T-helper 17 cell (primary cell): Measurements from ENCODE around the gene CCDC9. TPM values are rescaled to one million over a fixed set of nuclear protein-coding genes. Genes with fewer than 3 reads are reported as not detected.
"Not testable (repeated sequence)": the region's sequence is repeated elsewhere in the genome, so short reads cannot be mapped to it uniquely, and the experiment has no call there.

Experiments used
- ATAC-seq: fragments of 150-1000 bp; cut with Tn5 transposase; 2 replicates; pipeline ENCODE4 v1.10.0; 2021; ENCODE audit warnings: mild to moderate bottlenecking, moderate library complexity
- DNase-seq, 3 donors: peaks; one replicate each; pipeline versions ENCODE4 v3.0.0 to v3.0.0-alpha.2; 2020 to 2021
- H3K9me3 ChIP-seq: one replicate; pipeline ENCODE4 v1.7.0; 2013; ENCODE audit warnings: low read length, mild to moderate bottlenecking; ENCODE audit not compliant: control insufficient read depth, poor library complexity, severe bottlenecking
- H3K27ac Mint-ChIP-seq: one replicate; pipeline ENCODE4 v1.8.0; 2022; ENCODE audit warnings: mild to moderate bottlenecking, moderate library complexity, mixed read lengths
- H3K27me3 Mint-ChIP-seq: one replicate; pipeline ENCODE4 v1.8.0; 2022; ENCODE audit warnings: mixed read lengths
- H3K36me3 Mint-ChIP-seq: one replicate; pipeline ENCODE4 v1.8.0; 2022; ENCODE audit warnings: low read depth, mixed read lengths
- H3K4me1 Mint-ChIP-seq: one replicate; pipeline ENCODE4 v1.8.0; 2022; ENCODE audit warnings: mild to moderate bottlenecking, mixed read lengths
- H3K4me3 Mint-ChIP-seq: one replicate; pipeline ENCODE4 v1.8.0; 2022; ENCODE audit warnings: mild to moderate bottlenecking, moderate library complexity, mixed read lengths
- total RNA-seq, 4 donors: library from RNA in 2 of 4; stranded (reverse) in 2 of 4; gene quantifications; one replicate each; pipeline ENCODE4 v1.2.3 and lab custom pipeline; 2022 to 2026

CCDC9 gene
- total RNA-seq, 2 donors from 2014 or later, result 35.6 to 53.7 TPM

DNA sequence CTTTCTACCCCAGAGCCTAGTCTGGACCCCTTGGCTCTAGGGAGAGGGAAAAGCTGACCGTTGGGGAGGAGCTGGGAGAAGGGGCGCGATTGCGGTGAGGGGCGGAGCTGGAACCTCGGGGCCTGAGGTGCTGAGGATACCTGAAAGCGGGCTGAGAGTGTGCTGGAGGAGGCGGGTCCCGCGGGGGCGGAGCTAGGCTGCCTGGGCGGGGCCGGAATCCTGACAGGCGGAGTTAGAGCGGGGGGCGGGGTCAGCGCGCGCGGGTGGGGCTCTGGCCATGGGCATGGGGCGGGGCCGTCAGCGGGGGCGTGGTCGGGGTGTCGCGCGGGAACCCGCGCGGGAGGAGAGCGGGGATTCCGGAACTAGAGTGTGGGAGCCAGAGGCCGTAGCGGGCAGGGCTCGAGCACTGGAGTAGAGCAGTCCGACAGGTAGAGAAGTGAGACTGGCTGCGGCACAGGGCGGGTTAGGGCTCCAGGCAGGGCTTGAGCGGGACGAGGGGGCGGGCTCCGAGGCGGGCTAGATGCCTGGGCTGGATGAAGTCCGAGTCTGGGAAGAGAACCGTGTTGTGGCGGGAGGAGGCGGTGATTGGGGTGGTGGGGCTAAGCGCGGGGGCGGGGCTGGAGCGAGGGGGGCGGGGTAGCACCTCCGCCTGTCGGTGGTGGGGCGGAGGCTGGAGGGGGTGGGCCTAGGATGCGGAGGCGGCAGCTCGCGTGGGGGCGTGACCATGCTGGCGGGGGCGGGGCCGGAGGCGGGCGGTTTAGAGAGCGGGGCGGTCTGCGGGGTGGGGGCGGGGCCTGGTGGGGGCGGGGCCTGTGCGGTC, 18.0 kb downstream of the CCDC9 start, which contains the start of gene INAFM1:
TSS of gene INAFM1 (plus strand) at position 815 of the 820 bp plus-strand sequence. CDS start 35 bp downstream, outside the sequence.
- Mint-ChIP-seq H3K27me3 (no peaks in the 10 kb centered on the region), H3K27ac (peak within 1 kb of the TSS; percentile 97), H3K4me1 (peaks cover 18% of the 10 kb centered on the region), H3K36me3 (peaks cover 3% of the 10 kb centered on the region), H3K4me3 (peak within 1 kb of the TSS; percentile 96)
- H3K9me3 ChIP-seq, result no peaks in the 10 kb centered on the region
- DNase-seq, result peak; percentile 99 to 100 (median 100)
- ATAC-seq, result peak; percentile 78

DNA sequence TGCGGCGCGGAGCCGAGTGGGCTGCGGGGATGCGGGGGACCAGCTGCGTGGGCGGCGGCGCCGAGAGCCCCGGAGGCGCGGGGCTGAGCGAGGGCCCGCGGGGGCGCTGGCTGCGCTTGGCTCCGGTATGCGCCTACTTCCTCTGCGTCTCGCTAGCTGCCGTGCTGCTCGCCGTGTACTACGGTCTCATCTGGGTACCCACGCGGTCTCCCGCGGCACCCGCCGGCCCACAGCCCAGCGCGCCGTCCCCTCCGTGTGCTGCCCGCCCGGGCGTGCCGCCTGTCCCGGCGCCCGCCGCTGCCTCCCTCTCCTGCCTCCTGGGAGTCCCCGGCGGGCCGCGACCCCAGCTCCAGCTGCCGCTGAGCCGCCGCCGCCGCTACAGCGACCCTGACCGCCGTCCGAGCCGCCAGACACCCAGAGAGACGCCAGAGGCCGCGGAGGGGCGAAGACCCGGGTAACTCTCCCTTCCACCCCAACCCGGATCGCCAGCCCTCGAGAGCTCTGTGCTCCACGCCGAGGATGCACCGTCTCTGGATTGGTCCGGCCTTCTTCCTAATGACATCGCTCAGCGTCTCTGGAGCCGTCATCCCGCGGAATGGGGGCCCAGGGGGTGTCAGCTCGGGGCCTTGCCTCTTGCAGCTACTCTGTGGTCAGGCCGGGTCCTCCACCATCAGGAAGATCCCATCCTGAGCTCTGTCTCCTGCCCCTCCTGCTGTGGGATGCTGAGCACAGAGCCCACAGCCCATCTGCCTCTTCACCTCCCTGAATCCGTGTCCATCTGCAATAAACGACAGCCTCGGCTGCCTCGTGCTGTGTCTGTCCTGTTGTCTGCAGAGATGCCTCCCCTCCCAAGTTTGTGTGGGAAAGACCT, 18.8 kb downstream of the CCDC9 start:
- H3K4me1 Mint-ChIP-seq, result peaks cover 18% of the 10 kb centered on the region
- H3K36me3 Mint-ChIP-seq, result peaks cover 2% of the 10 kb centered on the region
- H3K4me3 Mint-ChIP-seq, result peak overlapping the region; percentile 85
- no peak overlapping the region for H3K27ac Mint-ChIP-seq
- DNase-seq (no peak), ATAC-seq (peak; percentile 28)
- H3K9me3 ChIP-seq, result no peaks in the 10 kb centered on the region
- H3K27me3 Mint-ChIP-seq, result no peaks in the 10 kb centered on the region

DNA sequence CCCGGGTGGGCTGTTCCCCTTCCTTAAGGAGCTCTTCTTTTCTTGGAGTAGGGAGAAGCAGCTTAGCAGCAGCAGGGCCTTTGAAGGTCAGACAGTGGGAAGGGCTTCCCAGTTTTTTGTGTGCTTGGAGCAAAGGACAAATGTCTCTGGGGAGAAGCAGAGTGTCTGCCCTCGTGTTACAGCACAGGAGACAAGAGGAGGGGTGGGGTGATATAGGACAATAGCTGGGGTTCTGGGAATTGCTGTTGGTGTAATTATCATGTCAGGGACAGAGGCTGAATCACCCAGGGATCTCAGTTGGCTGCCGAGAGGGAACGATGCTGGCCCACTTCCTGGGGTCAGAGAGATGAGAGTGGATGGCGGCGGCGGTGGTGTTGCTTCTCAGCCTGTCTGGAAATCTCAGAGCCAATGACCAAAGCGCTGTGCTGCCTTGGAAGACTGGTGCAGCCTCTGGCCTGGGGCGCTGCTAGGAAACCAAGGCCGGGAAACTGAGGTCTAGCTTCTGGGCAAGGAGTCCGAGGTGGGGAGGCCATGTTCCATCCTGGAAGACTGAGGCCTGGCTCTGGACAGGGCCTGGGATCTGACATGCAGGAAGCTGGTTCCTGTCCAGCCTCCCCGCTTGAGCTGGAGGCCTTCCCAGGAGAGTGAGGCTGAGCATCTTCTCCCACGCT, 19.6 kb downstream of the CCDC9 start:
- Mint-ChIP-seq H3K27me3 (no peaks in the 10 kb centered on the region), H3K36me3 (no peaks in the 10 kb centered on the region), H3K27ac (no peak overlapping the region), H3K4me1 (peaks cover 18% of the 10 kb centered on the region), H3K4me3 (peak overlapping the region; percentile 85)
- H3K9me3 ChIP-seq, result no peaks in the 10 kb centered on the region
- DNase-seq, result no peak
- ATAC-seq, result no peak

DNA sequence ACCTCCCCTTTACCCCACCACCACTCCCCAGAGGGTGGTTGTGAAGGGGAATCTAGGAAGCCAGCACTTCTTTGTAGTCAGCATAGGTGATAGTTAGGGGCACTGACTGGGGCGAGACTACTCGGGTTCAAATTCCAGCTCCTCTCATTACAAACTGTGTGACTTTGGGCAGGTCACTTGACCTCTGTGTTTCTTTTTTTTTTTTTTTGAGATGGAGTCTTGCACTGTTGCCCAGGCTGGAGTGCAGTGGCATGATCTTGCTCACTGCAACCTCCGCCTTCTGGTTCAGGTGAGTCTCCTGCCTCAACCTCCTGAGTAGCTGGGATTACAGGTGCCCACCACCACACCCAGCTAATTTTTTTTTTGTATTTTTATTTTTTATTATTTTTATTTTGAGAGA, 20.2 kb downstream of the CCDC9 start:
- H3K9me3 ChIP-seq, H3K27ac Mint-ChIP-seq, H3K36me3 Mint-ChIP-seq, H3K27me3 Mint-ChIP-seq, ATAC-seq, H3K4me3 Mint-ChIP-seq, DNase-seq: not testable (repeated sequence)
- H3K4me1 Mint-ChIP-seq, result peaks cover 18% of the 10 kb centered on the region

DNA sequence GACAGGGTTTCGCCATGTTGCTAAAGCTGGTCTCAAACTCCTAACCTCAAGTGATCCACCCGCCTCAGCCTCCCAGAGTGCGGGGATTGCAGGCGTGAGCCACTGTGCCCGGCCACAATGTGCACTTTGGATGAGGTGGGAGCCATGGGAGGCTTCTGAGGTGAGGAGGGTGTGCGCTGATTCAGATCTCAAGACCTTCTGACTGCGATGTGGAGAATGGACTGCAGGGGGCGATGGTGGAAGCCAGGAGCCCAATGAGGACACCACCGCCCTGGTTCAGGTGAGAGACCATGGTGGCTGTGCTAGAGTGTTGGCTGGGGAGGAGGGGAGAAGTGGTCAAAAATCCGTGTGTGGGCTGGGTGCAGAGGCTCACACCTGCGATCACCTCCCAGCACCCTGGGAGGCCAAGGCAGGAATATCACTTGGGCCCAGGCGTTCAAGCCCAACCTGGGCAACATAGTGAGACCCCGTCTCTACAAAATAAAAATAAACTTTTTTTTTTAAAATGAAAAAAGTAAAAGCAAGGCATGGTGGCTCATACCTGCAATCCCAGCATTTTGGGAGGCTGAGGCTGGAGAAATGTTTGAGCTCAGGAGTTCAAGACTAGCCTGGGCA, 24.0 kb downstream of the CCDC9 start:
- DNase-seq (peak in 1 of 3 donors; percentile 48), ATAC-seq (peak; percentile 73)
- Mint-ChIP-seq H3K27me3 (no peaks in the 10 kb centered on the region), H3K36me3 (no peaks in the 10 kb centered on the region), H3K27ac (no peak overlapping the region), H3K4me1 (peaks cover 20% of the 10 kb centered on the region), H3K4me3 (no peak overlapping the region)
- H3K9me3 ChIP-seq, result no peaks in the 10 kb centered on the region

DNA sequence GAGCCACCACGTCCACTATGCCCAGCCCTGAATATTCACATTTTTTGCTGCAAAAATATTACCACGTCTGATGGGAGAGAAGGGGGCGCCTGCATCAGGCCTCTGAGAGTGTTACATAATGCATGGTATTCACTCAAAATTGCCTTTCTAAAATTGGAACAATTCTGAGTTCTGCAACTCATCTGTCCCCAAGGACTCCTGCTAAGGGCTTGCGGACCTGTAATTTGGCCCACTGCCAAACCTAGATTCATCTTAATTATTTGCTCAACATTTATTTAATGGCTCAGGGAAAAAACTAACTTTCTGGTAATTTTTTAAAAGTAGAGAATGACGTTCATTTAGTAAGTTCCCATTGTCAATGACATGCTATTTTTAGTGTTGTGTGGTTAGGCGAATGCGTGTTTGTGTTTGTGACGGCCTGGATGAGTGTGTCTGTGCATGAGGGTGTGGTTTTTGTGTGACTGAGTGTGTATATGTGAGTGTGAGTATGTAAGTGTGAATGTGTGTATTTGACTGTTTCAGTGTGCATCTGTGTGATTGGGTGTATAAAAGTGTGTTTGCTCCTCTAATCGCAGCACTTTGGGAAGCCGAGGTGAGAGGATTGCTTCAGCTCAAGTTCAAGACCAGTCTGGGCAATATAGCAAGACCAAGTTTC, 27.2 kb downstream of the CCDC9 start:
- Mint-ChIP-seq H3K27ac (no peak overlapping the region), H3K27me3 (no peaks in the 10 kb centered on the region), H3K4me1 (peaks cover 14% of the 10 kb centered on the region), H3K36me3 (no peaks in the 10 kb centered on the region), H3K4me3 (no peak overlapping the region)
- no peak for DNase-seq
- no peak for ATAC-seq
- no peaks in the 10 kb centered on the region for H3K9me3 ChIP-seq

DNA sequence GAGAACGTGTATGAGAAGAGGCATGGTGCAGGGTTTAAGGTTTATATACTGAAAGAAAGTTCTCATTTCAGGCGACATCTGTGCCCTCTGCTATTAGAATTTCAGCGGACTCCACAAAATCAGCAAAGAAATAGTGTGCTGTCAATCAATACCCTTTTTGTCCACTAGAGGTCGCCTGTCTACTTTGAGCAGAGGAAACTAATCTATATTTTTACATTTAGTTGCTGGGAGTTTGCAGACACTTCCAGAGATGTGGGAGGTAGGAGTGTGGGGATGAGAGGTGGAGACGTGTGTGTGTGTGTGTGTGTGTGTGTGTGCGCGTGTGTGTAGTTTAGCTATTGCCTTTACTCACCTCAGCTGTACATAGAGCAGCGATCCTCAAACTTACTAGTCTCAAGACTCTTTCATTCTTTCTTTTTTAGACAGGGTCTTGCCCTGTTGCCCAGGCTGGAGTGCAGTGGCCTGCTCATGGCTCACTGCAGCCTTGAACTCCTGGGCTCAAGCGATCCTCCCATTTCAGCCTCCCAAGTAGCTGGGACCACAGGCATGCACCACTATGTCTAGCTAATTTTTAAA, 28.1 kb downstream of the CCDC9 start:
- H3K27me3 Mint-ChIP-seq, result no peaks in the 10 kb centered on the region
- ATAC-seq, result no peak
- DNase-seq, result peak in 1 of 3 donors; percentile 47
- no peak overlapping the region for H3K27ac Mint-ChIP-seq
- H3K9me3 ChIP-seq, result no peaks in the 10 kb centered on the region
- no peaks in the 10 kb centered on the region for H3K36me3 Mint-ChIP-seq
- peaks cover 16% of the 10 kb centered on the region for H3K4me1 Mint-ChIP-seq
- H3K4me3 Mint-ChIP-seq, result no peak overlapping the region

DNA sequence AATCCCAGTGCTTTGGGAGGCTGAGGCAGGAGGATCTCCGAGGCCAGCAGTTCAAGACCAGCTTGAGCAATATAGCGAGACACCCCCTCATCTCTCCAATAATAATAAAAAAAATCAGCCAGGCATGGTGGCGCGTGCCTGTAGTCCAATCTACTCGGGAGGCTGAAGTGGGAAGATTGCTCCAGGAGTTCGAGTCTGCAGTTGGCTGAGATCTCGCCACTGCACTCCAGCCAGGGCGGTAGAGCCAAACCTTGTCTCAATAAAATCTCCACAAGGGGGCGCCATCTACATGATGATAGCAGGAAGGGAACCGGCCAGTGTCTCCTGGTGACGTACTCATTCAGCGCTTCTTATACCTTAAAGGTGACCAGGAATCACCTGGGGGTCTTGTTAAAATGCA, 39.7 kb downstream of the CCDC9 start:
- Mint-ChIP-seq H3K36me3 (no peaks in the 10 kb centered on the region), H3K27me3 (no peaks in the 10 kb centered on the region), H3K27ac (no peak overlapping the region), H3K4me3 (no peak overlapping the region), H3K4me1 (peaks cover 7% of the 10 kb centered on the region)
- DNase-seq (peak; percentile 43 to 71 (median 47)), ATAC-seq (peak; percentile 92)
- H3K9me3 ChIP-seq, result no peaks in the 10 kb centered on the region

DNA sequence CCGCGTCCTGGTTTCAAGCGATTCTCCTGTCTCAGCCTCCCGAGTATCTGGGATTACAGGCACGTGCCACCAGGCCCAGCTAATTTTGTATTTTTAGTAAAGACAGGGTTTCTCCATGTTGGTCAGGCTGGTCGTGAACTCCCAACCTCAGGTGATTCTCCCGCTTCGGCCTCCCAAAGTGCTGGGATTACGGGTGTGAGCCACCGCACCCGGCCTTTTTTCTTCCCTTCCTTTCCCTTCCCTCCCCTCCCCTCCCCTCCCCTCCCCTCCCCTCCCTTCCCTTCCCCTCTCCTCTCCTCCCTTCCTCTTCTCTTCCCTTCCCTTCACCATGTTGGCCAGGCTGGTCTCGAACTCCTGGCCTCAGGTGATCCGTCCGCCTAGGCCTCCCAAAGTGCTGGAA, 44.5 kb downstream of the CCDC9 start:
- H3K9me3 ChIP-seq, H3K27ac Mint-ChIP-seq, H3K4me1 Mint-ChIP-seq, ATAC-seq, DNase-seq, H3K4me3 Mint-ChIP-seq, H3K27me3 Mint-ChIP-seq, H3K36me3 Mint-ChIP-seq: not testable (repeated sequence)

DNA sequence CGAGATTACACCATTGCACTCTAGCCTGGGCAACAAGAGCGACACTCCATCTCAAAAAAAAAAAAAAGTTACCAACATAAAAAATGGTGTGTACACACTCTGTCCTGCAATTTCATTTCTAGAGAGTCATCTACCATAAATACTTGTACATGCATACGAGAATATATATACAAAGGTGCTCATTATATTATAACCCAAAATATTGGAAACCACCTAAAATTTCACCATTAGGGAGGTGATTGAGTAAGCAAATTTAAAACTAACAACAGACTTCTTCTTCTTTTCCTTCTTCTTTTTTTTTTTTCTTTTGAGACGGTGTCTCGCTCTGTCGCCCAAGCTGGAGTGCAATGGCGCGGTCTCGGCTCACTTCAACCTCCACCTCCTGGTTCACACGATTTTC, 45.9 kb downstream of the CCDC9 start:
- Mint-ChIP-seq H3K4me3 (no peak overlapping the region), H3K27ac (no peak overlapping the region), H3K27me3 (peaks cover 14% of the 10 kb centered on the region), H3K4me1 (peaks cover 3% of the 10 kb centered on the region), H3K36me3 (peaks cover 2% of the 10 kb centered on the region)
- ATAC-seq (no peak), DNase-seq (no peak)
- H3K9me3 ChIP-seq, result no peaks in the 10 kb centered on the region

DNA sequence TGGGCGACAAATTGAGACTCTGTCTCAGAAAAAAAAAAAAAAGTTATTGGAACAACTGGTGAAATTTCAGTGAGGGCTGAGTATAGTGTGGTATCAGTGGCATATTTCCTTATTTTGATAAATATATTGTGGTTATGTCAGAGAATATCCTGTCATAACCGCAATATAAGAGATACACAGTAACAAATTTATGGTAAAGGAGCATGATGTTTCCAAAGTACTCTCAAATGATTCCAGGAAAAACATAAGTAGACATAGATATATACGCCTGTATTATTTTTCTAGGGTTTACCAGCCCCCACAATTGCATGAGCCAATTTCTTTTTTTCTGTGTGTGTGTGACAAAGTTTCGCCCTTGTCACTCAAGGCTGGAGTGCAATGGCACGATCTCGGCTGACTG, 47.6 kb downstream of the CCDC9 start:
- Mint-ChIP-seq H3K36me3 (peaks cover 2% of the 10 kb centered on the region), H3K27me3 (peaks cover 14% of the 10 kb centered on the region), H3K27ac (no peak overlapping the region), H3K4me3 (peak overlapping the region; percentile 41), H3K4me1 (peaks cover 3% of the 10 kb centered on the region)
- ATAC-seq (no peak), DNase-seq (no peak)
- no peaks in the 10 kb centered on the region for H3K9me3 ChIP-seq

DNA sequence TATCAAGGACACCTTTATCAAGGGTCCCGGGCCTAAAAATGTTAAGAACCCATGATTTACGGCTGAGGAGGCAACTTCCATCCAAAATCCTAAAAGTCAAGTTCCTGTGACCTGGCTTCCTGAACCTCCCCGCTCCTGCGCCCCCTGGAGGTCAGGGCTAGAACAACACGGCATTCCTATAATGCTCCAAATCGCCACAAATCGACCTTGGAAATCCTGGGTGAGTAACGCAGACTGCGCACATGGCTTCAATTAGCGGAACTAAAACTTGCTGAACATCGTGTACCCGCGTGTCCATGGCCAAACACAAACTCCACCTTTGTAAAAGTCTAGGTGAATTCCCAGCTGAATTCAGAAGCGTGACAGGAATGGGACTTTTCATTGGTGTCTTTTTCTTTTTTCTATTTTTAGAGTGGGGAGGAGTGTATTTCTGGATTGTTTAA, 49.0 kb downstream of the CCDC9 start:
- peaks cover 22% of the 10 kb centered on the region for H3K27me3 Mint-ChIP-seq
- H3K4me1 Mint-ChIP-seq, result peaks cover 1% of the 10 kb centered on the region
- ATAC-seq (peak; percentile 45), DNase-seq (peak; percentile 41 to 53 (median 52))
- H3K27ac Mint-ChIP-seq, result no peak overlapping the region
- H3K9me3 ChIP-seq, result no peaks in the 10 kb centered on the region
- H3K36me3 Mint-ChIP-seq, result peaks cover 2% of the 10 kb centered on the region
- H3K4me3 Mint-ChIP-seq, result peak overlapping the region; percentile 19
